ENCODE measurements around the gene ZFPL1.
A peak's percentile ranks its signal among the peaks of the same experiment; 100 is the strongest.

The ZFPL1 gene

DNA sequence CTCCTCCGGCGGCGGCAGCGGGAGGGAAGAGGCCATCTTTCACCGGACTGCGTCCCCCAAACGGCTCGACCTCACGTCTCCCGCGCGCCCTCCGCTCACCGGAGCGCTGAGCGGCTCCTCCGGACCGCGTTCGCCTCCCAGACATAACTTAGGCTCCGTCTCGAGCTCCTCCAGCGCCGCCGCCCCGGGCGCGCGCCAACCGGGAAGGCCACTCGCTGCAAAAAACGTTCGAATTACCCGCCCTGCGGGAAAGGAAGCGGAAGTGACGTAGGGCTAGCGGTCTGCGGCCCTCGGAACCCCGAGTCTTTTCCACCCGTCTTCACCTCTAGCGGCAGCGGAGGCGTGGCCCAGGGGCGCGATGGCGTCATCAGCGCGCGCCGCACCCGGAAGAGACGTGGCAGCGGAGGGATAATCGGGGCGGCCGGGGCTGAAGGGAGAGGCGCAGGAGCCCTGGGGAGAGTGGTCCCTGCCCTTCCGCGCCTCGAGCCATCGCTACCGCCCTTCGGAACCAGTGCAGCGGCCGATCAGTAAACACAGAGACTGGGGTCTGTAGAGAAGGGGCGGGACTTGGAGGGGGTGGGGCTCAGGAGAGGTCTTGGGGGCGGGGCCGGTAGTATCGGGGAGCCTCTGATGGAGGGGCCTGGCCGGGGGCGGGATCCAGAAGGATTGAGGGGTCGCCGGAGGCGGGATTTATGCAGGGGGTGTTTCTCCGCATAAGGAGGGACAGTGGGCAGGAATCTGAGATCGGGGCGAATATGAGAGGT lies at the start of gene ZFPL1, which contains the start of gene CDCA5:
Gene ZFPL1, plus strand, starts transcription at position 389 of the 764 bp plus-strand sequence. CDS start 477 bp downstream, outside the sequence.
Gene CDCA5, minus strand, starts transcription at position 207 of the 764 bp plus-strand sequence. Its CDS starts 62 bp downstream, at position 145.
- DNase-seq (ENCODE audit: low read depth in 2 of 2, low spot score in 1 of 2), result peak; percentile 95 to 97

DNA sequence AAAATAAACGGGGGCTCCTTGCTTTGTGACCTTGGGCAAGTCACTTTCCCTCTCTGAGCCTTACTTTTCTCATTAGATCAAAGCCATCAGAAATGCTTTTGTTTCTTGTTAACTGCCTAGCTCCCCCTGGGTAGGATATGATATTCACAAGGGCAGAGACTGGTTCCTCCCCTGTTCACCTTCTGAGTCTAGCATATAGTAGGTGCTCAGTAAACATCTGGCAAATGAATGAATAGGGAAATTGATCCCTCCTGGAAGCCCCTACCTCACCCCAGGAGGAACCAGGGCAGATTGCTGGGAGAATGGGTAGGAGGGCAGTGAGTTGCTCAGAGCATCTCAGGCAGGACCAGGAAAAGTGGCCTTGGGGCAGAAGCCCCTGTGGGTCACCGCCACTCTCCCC lies 49.6 kb upstream of the ZFPL1 start:
- no peak for DNase-seq (ENCODE audit: low read depth in 2 of 2, low spot score in 1 of 2)

DNA sequence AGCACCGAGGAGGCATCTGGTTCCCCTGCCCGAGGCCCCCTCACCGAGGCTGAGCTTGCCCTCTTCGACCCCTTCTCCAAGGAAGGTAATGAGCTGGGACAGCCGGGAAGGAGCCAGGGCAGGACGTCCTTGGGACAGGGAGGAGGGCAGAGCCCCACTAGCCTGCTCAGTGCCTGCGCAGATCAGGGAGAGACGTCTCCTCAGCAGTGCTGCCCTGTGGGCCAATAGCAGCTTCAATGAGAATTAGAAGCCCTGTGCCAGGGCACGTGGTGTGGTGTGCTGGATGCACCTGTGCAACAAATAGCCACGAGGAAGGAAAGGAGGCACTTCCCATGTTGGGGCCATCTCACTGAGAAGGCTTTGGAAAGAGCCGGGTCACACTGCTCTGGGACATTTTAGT lies 48.4 kb upstream of the ZFPL1 start:
- no peak for DNase-seq (ENCODE audit: low read depth in 2 of 2, low spot score in 1 of 2)

DNA sequence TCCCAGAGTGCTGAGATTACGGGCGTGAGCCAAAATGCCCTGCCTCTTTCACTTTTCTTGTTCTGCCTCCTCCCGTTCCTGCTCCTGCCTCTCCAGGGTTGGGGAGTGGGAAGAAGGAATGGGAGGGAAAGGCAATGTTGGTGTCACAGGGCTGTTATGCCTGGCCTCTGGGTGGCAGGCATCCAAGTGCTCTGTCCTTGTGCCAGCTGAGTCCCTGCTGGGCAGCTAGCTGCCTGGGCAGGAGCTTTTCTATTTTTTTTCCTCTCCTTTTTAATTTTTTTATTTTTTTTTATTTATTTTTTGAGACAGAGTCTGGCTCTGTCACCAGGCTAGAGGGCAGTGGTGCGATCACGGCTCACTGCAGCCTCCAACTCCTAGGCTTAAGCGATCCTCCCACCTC lies 47.1 kb upstream of the ZFPL1 start:
- DNase-seq (ENCODE audit: low read depth in 2 of 2, low spot score in 1 of 2), result no peak

DNA sequence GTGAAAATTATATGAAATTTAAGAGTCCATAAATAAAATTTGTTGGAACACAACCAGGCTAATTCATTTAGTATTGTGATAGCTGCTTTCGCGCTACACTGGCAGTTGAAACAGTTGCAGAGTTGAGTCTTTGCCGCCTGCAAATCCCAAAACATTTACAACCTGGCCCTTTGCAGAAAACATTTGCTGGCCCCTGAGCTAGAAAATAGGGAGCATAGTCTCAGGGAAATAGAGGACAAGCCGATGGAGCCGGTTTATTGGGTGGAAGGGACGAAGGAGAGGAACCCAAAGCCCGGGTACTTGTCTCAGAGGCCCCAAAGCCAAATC lies 43.5 kb upstream of the ZFPL1 start:
- no peak for DNase-seq (ENCODE audit: low read depth in 2 of 2, low spot score in 1 of 2)

DNA sequence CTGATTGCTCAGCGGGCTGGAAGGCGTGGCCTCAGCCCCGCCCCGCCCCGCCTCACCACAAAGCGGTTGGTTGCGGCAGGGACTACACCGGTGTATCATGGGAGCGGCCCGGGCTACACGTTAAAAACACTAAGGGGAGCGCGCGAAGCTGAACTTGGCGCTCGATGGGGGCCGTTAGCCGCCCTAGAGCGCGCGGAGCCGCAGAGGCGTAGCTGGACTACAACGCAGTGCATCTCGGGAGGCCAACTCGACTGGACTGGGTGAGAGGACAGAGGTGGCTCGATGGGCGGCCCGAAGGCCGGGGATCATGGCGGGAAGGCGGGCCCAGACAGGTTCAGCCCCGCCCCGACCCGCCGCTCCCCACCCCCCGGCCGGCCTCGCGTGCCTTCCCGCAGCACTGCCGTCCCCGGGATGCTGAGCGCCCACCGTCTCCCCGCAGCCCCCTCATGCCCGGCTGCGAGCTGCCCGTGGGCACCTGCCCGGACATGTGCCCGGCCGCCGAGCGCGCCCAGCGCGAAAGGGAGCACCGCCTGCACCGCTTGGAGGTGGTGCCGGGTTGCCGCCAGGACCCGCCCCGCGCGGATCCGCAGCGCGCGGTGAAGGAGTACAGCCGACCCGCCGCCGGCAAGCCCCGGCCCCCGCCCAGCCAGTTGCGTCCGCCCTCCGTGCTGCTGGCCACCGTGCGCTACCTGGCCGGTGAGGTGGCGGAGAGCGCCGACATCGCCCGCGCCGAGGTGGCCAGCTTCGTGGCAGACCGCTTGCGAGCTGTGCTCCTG lies 43.0 kb upstream of the ZFPL1 start, which contains the start of gene SAC3D1:
Gene SAC3D1, plus strand, starts transcription at position 364 of the 776 bp plus-strand sequence. Its CDS starts 83 bp downstream, at position 447.
- peak; percentile 51 to 73 for DNase-seq (ENCODE audit: low read depth in 2 of 2, low spot score in 1 of 2)

DNA sequence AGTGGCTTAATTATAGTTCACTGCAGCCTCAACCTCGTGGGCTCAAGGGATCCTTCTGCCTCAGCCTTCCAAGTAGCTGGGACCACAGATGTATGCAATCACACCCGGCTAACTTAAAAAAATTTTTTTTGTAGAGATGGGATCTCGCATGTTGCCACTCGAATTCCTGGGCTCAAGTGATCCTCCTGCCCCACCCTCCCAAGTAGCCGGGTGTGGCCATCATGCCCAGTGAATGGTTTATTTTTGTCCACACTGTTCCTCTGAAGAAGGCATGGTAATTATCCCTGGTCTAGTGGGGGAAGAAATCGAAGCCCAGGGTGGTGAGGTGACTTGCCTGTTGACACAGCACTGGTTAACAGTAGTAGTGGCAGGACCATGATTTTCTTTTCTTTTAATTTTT lies 41.1 kb upstream of the ZFPL1 start:
- no peak for DNase-seq (ENCODE audit: low read depth in 2 of 2, low spot score in 1 of 2)

DNA sequence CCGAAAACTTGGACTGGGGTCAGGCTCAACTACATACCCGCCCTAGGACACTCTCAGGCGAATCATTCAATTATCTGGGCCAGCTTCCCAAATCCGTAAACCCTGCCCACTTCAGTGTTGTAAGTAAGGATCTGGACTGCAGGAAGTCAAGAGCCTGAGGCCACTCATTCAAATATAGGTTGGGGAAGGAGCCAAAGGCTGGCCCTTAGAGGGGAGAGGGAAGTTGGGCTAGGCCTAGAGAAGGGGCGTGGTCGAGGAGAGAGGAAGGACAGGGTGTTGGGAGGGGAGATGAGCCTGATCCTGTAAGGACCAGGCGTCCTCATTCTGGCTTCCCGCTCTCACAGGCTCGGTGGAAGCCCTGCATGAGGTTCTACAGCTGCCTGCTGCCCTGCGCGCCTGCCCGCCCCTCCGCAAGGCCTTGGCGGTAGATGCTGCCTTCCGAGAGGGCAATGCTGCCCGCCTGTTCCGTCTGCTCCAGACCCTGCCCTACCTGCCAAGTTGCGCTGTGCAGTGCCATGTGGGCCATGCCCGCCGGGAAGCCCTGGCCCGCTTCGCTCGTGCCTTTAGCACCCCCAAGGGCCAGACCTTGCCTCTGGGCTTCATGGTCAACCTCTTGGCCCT lies 40.0 kb upstream of the ZFPL1 start:
- DNase-seq (ENCODE audit: low read depth in 2 of 2, low spot score in 1 of 2), result no peak

DNA sequence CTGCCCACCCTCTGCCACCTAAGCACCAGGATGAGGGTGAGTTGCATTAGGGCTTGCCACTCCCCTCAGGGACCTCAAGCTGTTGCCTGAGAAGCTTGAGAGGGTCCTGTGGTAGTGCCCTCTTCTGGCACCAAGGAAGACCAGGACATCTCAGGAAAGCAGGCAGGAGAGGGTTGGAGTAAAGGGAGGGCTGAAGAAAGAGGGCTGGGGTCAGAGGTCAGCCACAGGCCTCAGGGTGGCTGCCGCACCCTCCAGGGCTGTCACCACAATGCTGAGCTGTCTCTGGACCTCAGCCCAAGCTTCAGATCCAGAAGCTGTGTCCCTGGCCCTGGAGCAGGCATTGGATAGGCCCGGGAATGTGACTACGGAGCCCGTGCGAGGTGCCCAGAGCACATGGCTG lies 39.0 kb upstream of the ZFPL1 start:
- DNase-seq (ENCODE audit: low read depth in 2 of 2, low spot score in 1 of 2), result no peak

DNA sequence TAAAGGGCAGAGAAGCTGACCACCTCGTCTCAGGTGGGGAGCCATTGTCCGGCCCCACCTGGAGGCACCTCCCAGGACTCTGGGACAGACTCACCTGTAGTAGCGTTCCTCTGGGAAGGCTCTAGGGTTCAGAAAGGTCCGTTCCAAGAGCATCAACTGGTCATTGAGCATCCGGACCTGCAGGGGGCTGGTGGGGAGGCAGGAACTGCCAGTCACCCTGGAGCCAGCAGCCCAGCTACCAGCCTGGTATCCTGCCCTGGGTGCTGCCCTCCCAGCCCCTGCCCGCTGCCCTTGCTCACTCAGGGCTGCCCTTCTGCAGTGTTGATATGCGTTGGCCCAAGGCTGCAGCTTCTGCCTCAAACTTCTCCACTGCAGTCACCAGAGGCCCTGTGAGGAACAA lies 38.3 kb upstream of the ZFPL1 start:
- no peak for DNase-seq (ENCODE audit: low read depth in 2 of 2, low spot score in 1 of 2)

DNA sequence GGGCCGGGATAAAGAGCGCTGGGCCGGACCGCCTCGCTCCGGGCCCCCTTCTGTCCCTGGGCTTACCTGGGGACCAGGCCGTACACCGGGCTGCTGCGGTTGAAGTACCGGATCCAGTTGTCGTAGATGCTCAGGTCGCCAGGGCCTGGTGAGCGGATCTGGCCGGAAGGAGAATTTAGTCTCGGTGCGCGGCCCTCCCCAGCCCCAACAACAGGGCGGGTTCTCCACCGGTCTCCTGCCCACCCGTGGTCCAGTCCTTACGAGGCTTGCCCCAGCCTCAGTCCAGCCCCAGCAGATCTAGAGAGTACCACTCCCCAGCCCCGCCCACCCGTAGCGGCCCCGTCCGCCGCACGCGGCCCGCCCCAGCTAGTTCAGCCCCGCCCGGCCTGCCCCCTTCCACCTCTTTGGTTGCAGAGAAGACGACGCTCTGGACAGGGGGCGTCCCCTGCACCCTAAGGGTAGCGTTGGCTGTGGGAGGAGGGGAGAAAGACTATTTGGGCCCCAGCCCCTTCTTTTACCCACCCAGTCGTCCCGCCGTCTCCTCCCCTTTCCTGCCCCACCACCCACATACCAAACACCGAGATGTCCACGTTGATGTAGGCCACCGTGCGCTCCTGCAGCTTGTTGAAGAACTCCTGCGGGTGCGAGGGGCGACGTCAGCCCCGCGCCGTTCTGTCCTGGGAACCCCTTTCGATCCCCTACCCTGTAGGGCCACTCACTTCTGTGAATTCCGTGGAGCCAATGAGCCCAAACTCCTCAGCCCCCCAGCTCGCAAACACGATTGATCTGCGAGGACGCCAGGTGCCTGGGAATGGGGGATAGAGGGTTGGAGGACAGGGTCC lies 36.2 kb upstream of the ZFPL1 start:
- no peak for DNase-seq (ENCODE audit: low read depth in 2 of 2, low spot score in 1 of 2)

DNA sequence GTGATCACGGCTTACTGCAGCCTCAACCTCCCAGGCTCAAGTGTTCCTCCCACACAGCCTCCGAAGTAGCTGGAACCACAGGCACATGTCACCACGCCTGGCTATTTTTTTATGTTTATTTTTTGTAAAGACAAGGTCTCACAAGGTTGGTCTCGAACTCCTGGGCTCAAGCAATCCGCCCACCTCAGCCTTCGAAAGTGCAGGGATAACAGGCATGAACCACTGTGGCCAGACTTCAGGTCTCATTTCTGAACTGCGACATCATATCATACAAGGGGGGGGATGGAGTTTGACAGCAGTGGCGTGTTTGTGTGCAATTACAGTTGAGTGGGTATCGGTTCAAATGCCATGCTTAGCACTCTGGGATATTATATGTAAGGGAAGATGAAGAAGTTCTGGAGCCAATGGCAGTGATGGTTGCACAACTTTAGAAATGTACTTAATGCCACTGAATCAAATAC lies 32.6 kb upstream of the ZFPL1 start:
- DNase-seq (ENCODE audit: low read depth in 2 of 2, low spot score in 1 of 2), result no peak

DNA sequence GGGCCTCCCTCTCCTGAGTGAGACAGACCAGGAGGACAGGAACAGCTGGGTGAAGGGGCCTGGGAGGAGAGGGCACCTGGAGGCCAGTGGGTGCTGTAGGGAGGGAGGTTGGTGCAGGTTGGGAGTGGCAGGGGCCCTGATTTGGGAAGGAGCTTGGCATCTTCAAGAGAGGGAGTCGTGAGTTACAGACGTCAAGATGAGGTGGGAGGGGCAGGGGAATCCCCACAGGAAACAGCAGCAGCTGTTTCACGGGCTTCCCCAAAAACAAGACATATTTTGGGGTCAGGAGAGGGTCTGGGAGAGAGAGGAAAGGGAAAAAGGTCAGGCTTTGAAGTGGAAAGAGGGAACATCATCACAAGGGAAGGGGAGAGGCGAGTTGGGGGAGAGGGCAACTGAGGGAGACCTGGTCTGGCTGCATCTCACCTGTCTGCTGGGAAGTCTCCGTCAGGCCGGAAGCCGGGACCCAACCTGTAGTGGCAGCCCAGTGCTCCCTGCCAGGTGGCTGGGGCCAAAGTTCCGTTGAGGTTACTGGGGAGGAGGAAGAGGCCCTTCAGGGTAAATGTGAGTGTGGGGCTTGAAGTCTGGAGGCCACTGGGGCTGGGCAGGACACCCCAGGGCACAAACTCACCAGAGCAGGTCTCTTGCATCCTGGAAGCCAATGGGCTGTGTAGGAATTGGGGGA lies 30.1 kb upstream of the ZFPL1 start:
- no peak for DNase-seq (ENCODE audit: low read depth in 2 of 2, low spot score in 1 of 2)

DNA sequence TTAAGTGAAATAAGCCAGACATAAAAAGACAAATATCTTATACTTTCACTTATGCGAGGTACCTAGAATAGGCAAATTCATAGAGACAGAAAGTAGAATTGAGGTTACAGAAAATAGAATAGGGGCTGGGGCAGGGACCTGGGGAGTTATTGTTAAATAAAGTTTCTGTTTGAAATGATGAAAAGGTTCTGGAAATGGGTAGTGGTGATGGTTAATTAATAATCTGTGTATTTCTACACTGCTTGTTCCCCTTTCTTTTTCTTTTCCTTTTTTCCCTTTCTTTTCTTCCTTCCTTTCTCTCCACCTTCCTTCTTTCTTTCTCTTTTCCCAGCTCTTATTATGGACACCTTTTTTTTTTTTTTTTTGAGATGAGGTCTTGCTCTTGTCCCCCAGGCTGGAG lies 28.5 kb upstream of the ZFPL1 start:
- no peak for DNase-seq (ENCODE audit: low read depth in 2 of 2, low spot score in 1 of 2)

DNA sequence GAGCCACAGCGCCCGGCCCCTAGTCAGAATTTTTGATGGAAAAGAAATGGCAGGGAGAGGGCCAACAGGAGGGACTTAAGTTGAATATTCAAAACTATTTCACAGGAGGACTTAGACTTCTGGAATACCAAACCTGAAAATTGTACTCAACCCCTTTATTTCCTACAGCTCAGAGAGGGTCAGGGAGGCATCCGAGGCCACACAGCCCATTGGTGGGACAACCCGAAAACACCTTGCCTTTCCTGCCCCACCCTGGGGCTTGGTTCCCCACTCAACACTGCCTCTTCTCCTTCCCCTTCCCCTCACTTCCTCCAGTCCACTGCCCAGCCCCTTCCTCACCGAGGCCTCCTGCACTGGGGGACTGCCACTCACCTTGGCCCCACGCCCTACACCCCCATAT lies 27.0 kb upstream of the ZFPL1 start:
- no peak for DNase-seq (ENCODE audit: low read depth in 2 of 2, low spot score in 1 of 2)

DNA sequence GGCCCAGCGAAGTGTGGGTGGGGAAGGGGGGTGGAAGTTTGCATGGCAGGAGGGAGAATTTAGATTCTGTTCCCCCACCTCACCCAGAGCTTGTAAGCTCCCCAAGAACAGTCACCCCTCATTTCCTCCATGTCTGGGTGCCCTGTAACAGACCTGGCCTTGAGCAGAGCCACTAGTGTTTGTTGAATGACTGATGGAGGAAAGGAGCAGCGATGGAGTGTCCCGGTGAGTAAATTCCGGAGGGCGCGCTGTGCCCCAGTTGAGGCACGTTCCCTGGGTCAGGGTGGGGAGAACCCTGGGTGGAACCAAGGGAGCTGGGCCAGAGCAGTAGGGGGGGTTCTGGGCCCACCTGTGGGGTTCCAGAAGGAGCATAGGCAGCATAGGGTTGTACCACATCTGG lies 26.5 kb upstream of the ZFPL1 start:
- DNase-seq (ENCODE audit: low read depth in 2 of 2, low spot score in 1 of 2), result no peak

DNA sequence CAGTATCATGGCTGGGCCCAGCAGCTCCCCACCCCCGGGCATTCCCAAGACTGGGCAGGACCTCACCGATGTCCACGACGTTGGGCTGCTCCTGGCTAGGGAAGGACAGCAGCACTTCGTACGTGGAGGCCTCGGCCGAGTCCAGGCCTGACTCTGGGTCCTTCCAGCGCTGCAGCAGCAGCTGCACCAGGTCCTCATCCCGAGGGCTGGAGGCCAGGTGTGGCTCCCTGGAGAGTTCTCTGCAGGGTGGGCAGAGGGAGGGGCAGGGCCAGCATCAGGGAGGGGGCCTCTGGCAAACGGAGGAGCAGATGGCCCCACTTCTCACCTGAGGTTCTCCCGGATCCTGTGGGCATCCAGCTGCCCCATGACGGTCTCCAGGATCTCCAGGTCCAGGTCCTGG lies 26.0 kb upstream of the ZFPL1 start:
- no peak for DNase-seq (ENCODE audit: low read depth in 2 of 2, low spot score in 1 of 2)

DNA sequence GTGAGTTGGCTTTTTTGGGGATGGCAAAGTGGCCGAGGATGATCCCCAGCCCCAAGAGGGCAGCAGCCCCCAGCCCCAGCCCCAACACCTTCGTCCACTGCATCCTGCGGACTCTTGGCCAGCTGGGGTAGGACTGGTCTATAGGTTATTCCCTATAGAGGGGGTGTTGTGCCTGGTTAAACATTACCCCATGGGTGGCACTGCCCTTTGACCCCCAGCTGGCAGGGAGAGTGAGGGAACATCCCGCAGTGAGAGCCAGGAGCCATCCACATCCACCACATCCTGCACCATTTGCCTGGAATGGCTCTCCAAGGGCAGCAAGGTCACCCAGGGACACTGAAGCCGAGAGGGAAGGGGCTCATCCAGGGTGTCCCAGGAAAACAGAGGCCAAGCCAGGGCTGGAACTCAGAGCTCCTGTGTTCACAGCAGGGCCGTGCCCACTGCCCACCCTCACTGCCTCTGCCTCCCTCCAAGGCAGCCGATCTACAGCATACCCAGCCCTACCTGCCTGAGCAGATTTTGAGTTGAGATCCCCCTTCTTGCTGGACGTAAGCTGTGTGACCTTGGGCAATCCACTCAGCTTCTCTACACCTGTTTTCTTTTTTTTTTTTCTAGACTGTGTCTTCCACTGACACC lies 25.5 kb upstream of the ZFPL1 start, which contains the start of gene NAALADL1:
Gene NAALADL1, minus strand, starts transcription at position 135 of the 636 bp plus-strand sequence. Its CDS starts 32 bp downstream, at position 103.
- DNase-seq (ENCODE audit: low read depth in 2 of 2, low spot score in 1 of 2), result no peak

DNA sequence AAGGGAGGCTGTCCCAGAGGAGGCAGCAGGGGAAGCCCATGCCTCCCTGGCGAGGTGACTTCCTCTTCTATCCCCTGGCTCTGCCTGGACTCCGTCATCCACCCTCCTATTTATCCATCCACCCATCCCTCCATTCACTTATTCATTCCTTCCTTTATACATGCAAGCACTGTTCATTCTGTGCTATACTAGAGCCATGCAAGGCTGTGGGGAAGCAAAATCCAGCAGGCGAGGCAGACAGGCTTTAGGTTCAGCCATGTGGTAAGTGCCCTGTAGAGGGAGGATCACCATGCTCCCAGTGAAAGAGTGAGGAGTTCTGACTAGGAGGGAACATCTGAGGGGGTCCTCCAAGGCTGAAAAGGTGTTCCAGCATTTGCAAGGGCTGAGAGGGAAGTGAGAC lies 24.5 kb upstream of the ZFPL1 start:
- DNase-seq (ENCODE audit: low read depth in 2 of 2, low spot score in 1 of 2), result no peak
